ENCODE measurements around the gene RAB3IL1.
"Not testable (repeated sequence)": the region's sequence is repeated elsewhere in the genome, so short reads cannot be mapped to it uniquely, and the experiment has no call there.

The RAB3IL1 gene

GRCh38 chr11:61885166-61885778 is 32.1 kb downstream of the RAB3IL1 start:
- no peak for TF ChIP-seq CTCF (conservative IDR thresholded peaks at IDR 0.05; ENCODE audit: low read length)
- DNase-seq (ENCODE audit: low read depth), result no peak
- no peak overlapping the region for H3K4me3 ChIP-seq (ENCODE audit: low read length)

GRCh38 chr11:61883947-61884346 is 33.4 kb downstream of the RAB3IL1 start:
- no peak for TF ChIP-seq CTCF (conservative IDR thresholded peaks at IDR 0.05; ENCODE audit: low read length)
- DNase-seq (ENCODE audit: low read depth), result no peak
- H3K4me3 ChIP-seq (ENCODE audit: low read length), result no peak overlapping the region

GRCh38 chr11:61883327-61883726 is 34.0 kb downstream of the RAB3IL1 start:
- TF ChIP-seq CTCF (conservative IDR thresholded peaks at IDR 0.05; ENCODE audit: low read length), result no peak
- DNase-seq (ENCODE audit: low read depth), result peak; percentile 25
- H3K4me3 ChIP-seq (ENCODE audit: low read length), result no peak overlapping the region

- no peak for TF ChIP-seq CTCF (conservative IDR thresholded peaks at IDR 0.05; ENCODE audit: low read length)
- no peak for DNase-seq (ENCODE audit: low read depth)
- no peak overlapping the region for H3K4me3 ChIP-seq (ENCODE audit: low read length)
Measured at GRCh38 chr11:61882879-61883278, 34.5 kb downstream of the RAB3IL1 start.

- peak; percentile 55 for DNase-seq (ENCODE audit: low read depth)
- not testable (repeated sequence) for H3K4me3 ChIP-seq (ENCODE audit: low read length)
Measured at GRCh38 chr11:61882267-61882666, 35.1 kb downstream of the RAB3IL1 start.

- H3K4me3 ChIP-seq (ENCODE audit: low read length), result no peak overlapping the region
- no peak for DNase-seq (ENCODE audit: low read depth)
- TF ChIP-seq CTCF (conservative IDR thresholded peaks at IDR 0.05; ENCODE audit: low read length), result no peak
Measured at GRCh38 chr11:61881397-61881796, 36.0 kb downstream of the RAB3IL1 start.

GRCh38 chr11:61880454-61880853 is 36.9 kb downstream of the RAB3IL1 start:
- no peak for DNase-seq (ENCODE audit: low read depth)
- no peak for TF ChIP-seq CTCF (conservative IDR thresholded peaks at IDR 0.05; ENCODE audit: low read length)
- no peak overlapping the region for H3K4me3 ChIP-seq (ENCODE audit: low read length)

- no peak for TF ChIP-seq CTCF (conservative IDR thresholded peaks at IDR 0.05; ENCODE audit: low read length)
- H3K4me3 ChIP-seq (ENCODE audit: low read length), result no peak overlapping the region
- DNase-seq (ENCODE audit: low read depth), result no peak
Measured at GRCh38 chr11:61880031-61880430, 37.3 kb downstream of the RAB3IL1 start.

Measured in AG10803 (cell line).